GM18526 (cell line): ENCODE results near the gene CHP2.

ENCODE experiments used
- POLR2A ChIP-seq: IDR thresholded peaks from 3 replicates; pipeline ENCODE4 v1.6.1; 2011; ENCODE audit not compliant: insufficient read length; ENCODE audit errors: extremely low read depth

Gene CHP2

DNA sequence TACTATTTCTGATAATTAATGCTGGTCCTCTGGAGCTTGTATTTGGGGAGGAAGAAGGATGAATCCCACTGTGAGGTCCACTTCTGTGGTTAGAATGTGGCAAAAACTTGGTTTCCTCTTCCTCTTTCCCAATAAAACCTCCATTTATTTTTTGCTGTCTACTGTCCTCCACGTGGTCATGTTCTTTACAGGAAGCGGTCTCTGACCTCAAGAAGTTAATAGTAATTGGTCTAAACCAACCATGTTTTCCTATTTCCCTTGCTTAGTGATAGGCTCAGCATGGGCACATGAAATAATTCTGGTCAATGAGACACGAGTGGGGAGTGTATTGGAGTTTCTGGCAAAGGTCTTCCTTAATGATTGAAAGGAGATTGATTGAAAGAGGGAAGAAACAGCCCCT lies 33.9 kb downstream of the CHP2 start:
- TF ChIP-seq POLR2A = no peak

DNA sequence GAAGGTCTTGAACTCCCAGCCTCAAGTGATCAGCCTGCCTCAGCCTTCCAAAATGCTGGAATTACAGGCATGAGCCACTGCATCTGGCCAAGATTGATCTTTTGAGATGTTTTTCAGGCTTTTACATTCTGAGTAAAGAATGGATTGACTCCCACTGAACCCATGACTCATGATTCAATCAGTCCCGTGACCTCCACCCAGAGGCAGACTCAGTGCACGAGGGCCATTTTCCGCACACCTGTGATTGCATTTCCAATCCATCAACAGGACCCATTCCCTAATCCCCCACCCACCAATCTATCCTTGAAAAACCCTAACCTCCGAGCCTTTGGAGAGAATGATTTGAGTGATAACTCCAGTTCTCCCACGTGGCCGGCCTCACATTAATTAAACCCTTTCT lies 40.6 kb downstream of the CHP2 start:
- TF ChIP-seq POLR2A = no peak

DNA sequence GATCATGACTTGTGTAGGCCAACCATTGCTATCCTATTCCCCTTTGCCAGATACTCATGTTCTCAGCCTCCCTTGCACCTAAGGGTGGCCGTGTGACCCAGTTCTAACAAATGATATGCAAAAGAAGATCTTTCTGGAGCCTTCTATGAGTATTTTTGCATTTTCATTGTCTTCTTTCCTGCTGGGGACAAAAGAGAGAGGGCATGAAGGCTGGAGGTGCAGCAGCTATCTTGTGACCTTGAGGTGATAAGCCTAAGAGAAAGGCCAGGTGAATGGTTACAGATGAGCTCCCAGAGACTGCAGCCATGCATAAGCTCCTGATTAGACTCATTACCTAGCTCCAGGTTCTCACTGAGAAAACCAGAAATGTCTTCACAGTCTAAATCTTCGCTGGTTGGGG lies 42.1 kb downstream of the CHP2 start:
- no peak for TF ChIP-seq POLR2A

DNA sequence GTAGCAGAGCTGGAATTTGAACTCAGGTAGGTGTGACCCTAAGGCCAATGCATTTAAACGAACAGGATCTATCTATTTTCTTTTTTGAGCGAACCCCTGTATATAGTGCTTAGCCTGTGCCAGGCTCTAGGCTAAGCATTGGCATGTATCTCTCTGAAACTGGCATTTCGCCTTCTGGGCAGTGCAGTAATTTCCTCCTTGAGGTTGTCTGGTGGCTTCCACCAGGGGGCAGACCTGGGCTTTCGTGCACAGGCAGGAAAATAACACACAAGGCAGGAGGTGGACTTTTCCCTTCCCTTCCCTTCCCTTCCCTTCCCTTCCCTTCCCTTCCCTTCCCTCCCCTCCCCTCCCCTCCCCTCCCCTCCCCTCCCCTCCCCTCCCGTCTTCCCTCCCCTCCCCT lies 46.6 kb downstream of the CHP2 start:
- TF ChIP-seq POLR2A = no peak

DNA sequence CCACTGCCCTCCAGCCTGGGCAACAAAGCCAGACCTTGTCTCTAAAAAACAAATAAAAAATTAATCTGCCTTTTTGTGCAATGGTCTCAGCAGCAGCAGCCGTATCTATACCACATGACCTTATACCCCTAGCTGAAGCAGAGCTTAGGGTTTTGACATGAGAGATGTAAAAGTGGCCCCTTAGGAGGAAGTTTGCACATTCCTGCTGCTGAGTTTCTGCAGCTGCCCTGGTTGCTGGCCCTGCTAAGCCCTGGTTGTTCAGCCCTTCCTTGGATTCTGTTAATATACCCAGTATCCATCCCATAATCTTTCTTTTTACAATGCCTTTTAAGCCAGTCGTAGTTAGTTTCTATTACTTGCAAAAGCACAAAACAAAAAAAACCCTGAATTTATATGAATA lies 48.0 kb downstream of the CHP2 start:
- no peak for TF ChIP-seq POLR2A

DNA sequence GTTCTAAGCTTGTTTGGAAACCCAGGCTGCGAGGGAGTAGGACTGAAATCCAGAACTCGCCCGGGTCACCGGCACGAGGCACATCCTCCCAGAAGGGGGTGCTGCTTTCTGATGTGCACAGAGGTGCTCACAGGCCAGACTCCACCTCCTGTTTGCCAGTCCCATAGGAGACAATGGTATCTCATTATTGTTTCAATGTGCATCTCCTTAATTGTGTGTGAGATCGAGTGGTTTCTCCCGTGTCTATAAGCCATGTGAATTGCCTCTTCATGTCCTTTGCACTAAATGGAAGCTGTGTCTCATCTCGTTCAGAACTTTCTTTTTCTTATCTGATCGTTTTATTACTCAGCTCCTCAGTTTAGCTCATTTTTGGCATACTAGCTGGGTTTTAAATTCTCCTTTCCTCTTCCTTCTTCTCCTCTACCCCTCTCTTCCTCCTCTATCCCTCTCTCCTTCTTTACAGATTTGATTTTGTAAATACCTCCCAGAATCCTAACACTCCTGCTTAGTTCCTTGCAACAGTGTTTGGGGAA lies 48.8 kb downstream of the CHP2 start:
- no peak for TF ChIP-seq POLR2A

DNA sequence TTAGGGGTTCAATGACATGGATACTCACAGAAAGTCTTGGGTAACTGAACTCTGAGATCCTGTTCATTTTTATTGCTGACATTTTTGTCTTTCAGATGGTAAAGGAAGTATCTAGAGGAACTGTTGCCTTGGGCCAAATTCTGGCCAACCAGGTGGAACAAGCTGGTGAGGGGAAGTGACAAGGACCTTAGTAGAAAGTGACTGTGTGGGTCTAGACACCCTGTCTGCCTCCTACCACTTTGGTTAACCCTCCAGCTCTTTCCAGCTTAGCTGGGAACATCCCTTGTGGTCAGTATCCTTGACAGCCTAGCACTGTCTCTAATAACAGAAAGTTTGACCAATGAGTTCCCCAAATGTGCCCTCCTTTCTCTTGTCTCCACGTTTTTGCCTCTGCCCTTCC lies 52.2 kb downstream of the CHP2 start:
- TF ChIP-seq POLR2A = no peak
